ENCODE data around the gene MRTO4.

- TF ChIP-seq CBX5 (IDR thresholded peaks at IDR 0.05; ENCODE audit: borderline replicate concordance, low read depth) (no peak), ADNP (tag; IDR thresholded peaks at IDR 0.05) (no peak), ZBTB8A (IDR thresholded peaks at IDR 0.05; ENCODE audit: partially characterized antibody) (no peak), PRPF4 (IDR thresholded peaks at IDR 0.05; ENCODE audit: insufficient read depth, low read depth, low read length, poor library complexity, severe bottlenecking) (no peak), CTCF (IDR thresholded peaks at IDR 0.05 in 2 of 3, conservative IDR thresholded peaks at IDR 0.05 in 1 of 3; ENCODE audit: insufficient read depth in 2 of 3, low read depth in 1 of 3, low read length in 3 of 3) (no peak), HNRNPL (IDR thresholded peaks at IDR 0.05; ENCODE audit: low read depth, low read length) (no peak), JUND (IDR thresholded peaks at IDR 0.05; ENCODE audit: borderline replicate concordance, low read depth, low read length) (no peak), JUND (tag; IDR thresholded peaks at IDR 0.05; ENCODE audit: borderline replicate concordance, low read depth, low read length) (no peak), MED1 (CRISPR knock-in tag; IDR thresholded peaks at IDR 0.05; ENCODE audit: borderline replicate concordance) (no peak), USF2 (CRISPR knock-in tag; IDR thresholded peaks at IDR 0.05) (no peak), KLF1 (tag; IDR thresholded peaks at IDR 0.05) (no peak), MAZ (CRISPR knock-in tag; conservative IDR thresholded peaks at IDR 0.05 in 1 of 2, IDR thresholded peaks at IDR 0.05 in 1 of 2) (no peak), CEBPB (tag; IDR thresholded peaks at IDR 0.05) (no peak), MAFK (IDR thresholded peaks at IDR 0.05; ENCODE audit: low read length) (no peak), ZNF561 (CRISPR knock-in tag; conservative IDR thresholded peaks at IDR 0.05) (no peak)
Observed at GRCh38 chr1:19206947-19207346, 44.7 kb upstream of the MRTO4 start.

Measured in K562 (cell line).